Hematopoietic multipotent progenitor cell treated with erythropoietin and hydrocortisone succinate and interleukin-3 and kit ligand, for 6 days (in vitro differentiated cells): Measurements from ENCODE around the gene KRTCAP2.
"Not testable (repeated sequence)": the region's sequence is repeated elsewhere in the genome, so short reads cannot be mapped to it uniquely, and the experiment has no call there.

Experiments
- DNase-seq: peaks from one replicate; pipeline ENCODE4 v3.0.0-alpha.2; 2015

The KRTCAP2 gene

GRCh38 chr1:155181371-155182051 lies 8.4 kb upstream of the KRTCAP2 start:
- DNase-seq, result no peak

GRCh38 chr1:155179112-155180031 lies 6.3 kb upstream of the KRTCAP2 start:
- DNase-seq, result peak; percentile 0

- peak; percentile 0 for DNase-seq
Observed at GRCh38 chr1:155178441-155179111, 5.5 kb upstream of the KRTCAP2 start.

- DNase-seq, result peak; percentile 0
Observed at GRCh38 chr1:155177918-155178281, 4.8 kb upstream of the KRTCAP2 start.

GRCh38 chr1:155177192-155177917 lies 4.3 kb upstream of the KRTCAP2 start:
- peak; percentile 7 for DNase-seq

GRCh38 chr1:155176544-155177071 lies 3.5 kb upstream of the KRTCAP2 start:
- peak; percentile 94 for DNase-seq

GRCh38 chr1:155175927-155176371 lies 2.8 kb upstream of the KRTCAP2 start:
- peak; percentile 79 for DNase-seq

- no peak for DNase-seq
Observed at GRCh38 chr1:155175281-155175926, 2.3 kb upstream of the KRTCAP2 start.

GRCh38 chr1:155174324-155175280 lies 1.5 kb upstream of the KRTCAP2 start:
- peak; percentile 50 for DNase-seq

GRCh38 chr1:155173478-155174323 lies 597 bp upstream of the KRTCAP2 start, which contains the start of gene TRIM46:
Gene TRIM46 (plus strand): TSS chr1:155173849. CDS start chr1:155173967, 118 bp downstream.
- peak; percentile 70 for DNase-seq

GRCh38 chr1:155171836-155172731 lies 1.0 kb downstream of the KRTCAP2 start:
- no peak for DNase-seq

- DNase-seq, result no peak
Observed at GRCh38 chr1:155170806-155171205, 2.3 kb downstream of the KRTCAP2 start.

GRCh38 chr1:155170101-155170785 lies 2.9 kb downstream of the KRTCAP2 start:
- DNase-seq, result no peak

- no peak for DNase-seq
Observed at GRCh38 chr1:155169541-155169940, 3.6 kb downstream of the KRTCAP2 start.

- no peak for DNase-seq
Observed at GRCh38 chr1:155168456-155169210, 4.5 kb downstream of the KRTCAP2 start.

- not testable (repeated sequence) for DNase-seq
Observed at GRCh38 chr1:155168105-155168445, 5.0 kb downstream of the KRTCAP2 start.
